IMR-90 (cell line): Measurements from ENCODE around the gene DCDC1. TPM values are rescaled to one million over a fixed set of nuclear protein-coding genes. Genes with fewer than 3 reads are reported as not detected.

Experiments used
- ATAC-seq: fragments of 200-7000 bp; cut with Tn5 transposase; 2 replicates; pipeline ENCODE4 v1.9.1; 2020; ENCODE audit warnings: low read depth, mild to moderate bottlenecking, moderate library complexity
- BruUV-seq: library from RNA; stranded (reverse); fragments of 400-500 nt; replicated peaks from 2 replicates; lab custom pipeline; 2021; lab: Mats Ljungman, UMichigan
- CTCF ChIA-PET: fragments of 300-600 bp; formaldehyde crosslinking; extraction: SDS; loops from one replicate; lab custom pipeline; 2021; ENCODE audit warnings: antibody characterized with exemption; lab: Yijun Ruan, JAX
- POLR2A ChIA-PET: fragments of 300-600 bp; sonication (Branson Sonifier 250); formaldehyde crosslinking; loops from one replicate; lab custom pipeline; 2022; ENCODE audit warnings: antibody characterized with exemption; ENCODE audit not compliant: unreplicated experiment; lab: Charles Lee
- DNase-seq: peaks from one replicate; pipeline ENCODE4 v3.0.0; 2013
- H2AFZ ChIP-seq: replicated peaks from 2 replicates; pipeline ENCODE3; 2013; ENCODE audit warnings: low read length, mild to moderate bottlenecking; ENCODE audit not compliant: poor library complexity
- H2AK5ac ChIP-seq: 2 replicates; pipeline ENCODE4 v1.6.1; 2013; ENCODE audit warnings: low read depth, low read length, inconsistent platforms
- H2AK9ac ChIP-seq: replicated peaks from 2 replicates; pipeline ENCODE3; 2013; ENCODE audit warnings: mild to moderate bottlenecking, low read depth, low read length, moderate library complexity; ENCODE audit not compliant: poor library complexity
- H2BK120ac ChIP-seq: 2 replicates; pipeline ENCODE4 v1.6.1; 2013; ENCODE audit warnings: low read depth, low read length, inconsistent platforms
- H2BK15ac ChIP-seq: 3 replicates; pipeline ENCODE4 v1.6.1; 2013; ENCODE audit warnings: low read depth, low read length, inconsistent platforms
- H2BK20ac ChIP-seq: 2 replicates; pipeline ENCODE4 v1.6.1; 2013; ENCODE audit warnings: low read depth, mild to moderate bottlenecking, inconsistent platforms, low read length, moderate library complexity
- H2BK5ac ChIP-seq: 2 replicates; pipeline ENCODE4 v1.6.1; 2013; ENCODE audit warnings: mild to moderate bottlenecking, low read depth, low read length, inconsistent platforms; ENCODE audit not compliant: poor library complexity, severe bottlenecking
- H3K14ac ChIP-seq: replicated peaks from 2 replicates; pipeline ENCODE4 v1.6.1; 2013; ENCODE audit warnings: low read depth, low read length, inconsistent platforms
- H3K18ac ChIP-seq: 2 replicates; pipeline ENCODE4 v1.6.1; 2013; ENCODE audit warnings: low read depth, low read length, control low read depth
- H3K23ac ChIP-seq: 2 replicates; pipeline ENCODE4 v1.6.1; 2013; ENCODE audit warnings: low read depth, low read length, inconsistent platforms
- H3K27ac ChIP-seq: 2 replicates; pipeline ENCODE4 v1.5.1; 2013; ENCODE audit warnings: mild to moderate bottlenecking, control low read depth, low read length; ENCODE audit not compliant: insufficient read depth
- H3K27me3 ChIP-seq: 2 replicates; pipeline ENCODE4 v1.6.1; 2013; ENCODE audit warnings: low read length; ENCODE audit not compliant: control insufficient read depth, insufficient read depth
- H3K36me3 ChIP-seq: 2 replicates; pipeline ENCODE4 v1.6.1; 2013; ENCODE audit warnings: low read length, mixed read lengths; ENCODE audit not compliant: control insufficient read depth, insufficient read depth
- H3K4ac ChIP-seq: 2 replicates; pipeline ENCODE4 v1.6.1; 2013; ENCODE audit warnings: low read depth, low read length, inconsistent platforms
- H3K4me1 ChIP-seq: 2 replicates; pipeline ENCODE4 v1.6.1; 2013; ENCODE audit warnings: low read length, mixed read lengths; ENCODE audit not compliant: control insufficient read depth, insufficient read depth
- H3K4me2 ChIP-seq: 2 replicates; pipeline ENCODE4 v1.6.1; 2013; ENCODE audit warnings: low read depth, mild to moderate bottlenecking, control low read depth, low read length, moderate library complexity
- H3K4me3 ChIP-seq: 2 replicates; pipeline ENCODE4 v1.5.1; 2013; ENCODE audit warnings: low read depth, mild to moderate bottlenecking, control low read depth, low read length, moderate library complexity; ENCODE audit not compliant: insufficient read depth
- H3K56ac ChIP-seq: 2 replicates; pipeline ENCODE4 v1.6.1; 2013; ENCODE audit warnings: low read length, inconsistent platforms; ENCODE audit not compliant: insufficient read depth; ENCODE audit errors: extremely low read depth
- H3K79me1 ChIP-seq, 2 experiments: 2 replicates each; pipeline ENCODE4 v1.6.1; 2013; ENCODE audit warnings: low read length in 2 of 2, inconsistent platforms in 1 of 2, low read depth in 1 of 2
- H3K9ac ChIP-seq: 2 replicates; pipeline ENCODE4 v1.6.1; 2013; ENCODE audit warnings: low read depth, low read length, control low read depth
- H3K9me1 ChIP-seq: 2 replicates; pipeline ENCODE4 v1.6.1; 2013; ENCODE audit warnings: low read length, inconsistent platforms; ENCODE audit not compliant: insufficient read depth
- H3K9me3 ChIP-seq: 2 replicates; pipeline ENCODE4 v1.6.1; 2013; ENCODE audit warnings: low read length; ENCODE audit not compliant: control insufficient read depth, insufficient read depth
- H4K20me1 ChIP-seq: 2 replicates; pipeline ENCODE4 v1.6.1; 2013; ENCODE audit warnings: low read length, inconsistent platforms; ENCODE audit not compliant: insufficient read depth
- H4K5ac ChIP-seq: 2 replicates; pipeline ENCODE4 v1.6.1; 2013; ENCODE audit warnings: mild to moderate bottlenecking, low read depth, low read length, control low read depth
- H4K8ac ChIP-seq, 2 experiments: 2 replicates each; pipeline ENCODE4 v1.6.1; 2013; ENCODE audit warnings: low read depth in 2 of 2, low read length in 2 of 2, control low read depth in 1 of 2, inconsistent platforms in 1 of 2
- H4K91ac ChIP-seq: 2 replicates; pipeline ENCODE4 v1.6.1; 2013; ENCODE audit warnings: low read depth, low read length, inconsistent platforms; ENCODE audit not compliant: insufficient read depth
- CHD1 ChIP-seq: IDR thresholded peaks from 2 replicates; pipeline ENCODE4 v1.6.1; 2012; ENCODE audit warnings: low read depth, low read length, improper control_type of control experiment
- MXI1 ChIP-seq: IDR thresholded peaks from 2 replicates; pipeline ENCODE4 v1.6.1; 2012; ENCODE audit warnings: low read depth, mild to moderate bottlenecking, low read length, moderate library complexity, borderline replicate concordance
- NFE2L2 ChIP-seq: fragments of 150-350 bp; IDR thresholded peaks from 2 replicates; pipeline ENCODE4 v1.6.1; 2016; ENCODE audit warnings: low read depth, mild to moderate bottlenecking, low read length
- RCOR1 ChIP-seq: IDR thresholded peaks from 2 replicates; pipeline ENCODE4 v1.6.1; 2012; ENCODE audit warnings: mild to moderate bottlenecking, low read length, improper control_type of control experiment; ENCODE audit not compliant: insufficient replicate concordance
- SMC3 ChIP-seq: fragments of 150-350 bp; IDR thresholded peaks from 2 replicates; pipeline ENCODE4 v1.6.1; 2016; ENCODE audit warnings: low read depth, mild to moderate bottlenecking, antibody characterized with exemption, low read length, moderate library complexity
- WGBS, 2 experiments: methylation state at CpG; one replicate each; pipeline versions ENCODE4 v1.1.5 to v1.1.7; 2013; ENCODE audit warnings: missing lambda C conversion rate in 2 of 2; ENCODE audit not compliant: insufficient read length in 1 of 2; ENCODE audit errors: extremely low coverage in 2 of 2; 5-methylcytosine and 5-hydroxymethylcytosine counted together
- dilution Hi-C: fragments of 300-500 bp; cut with HindIII; formaldehyde crosslinking; loops from one replicate; pipeline ENCODE4 v1.14.3; 2018; ENCODE audit warnings: low sequenced_read_pairs; ENCODE audit not compliant: unreplicated experiment
- in situ Hi-C: fragments of 300-500 bp; cut with MboI; formaldehyde crosslinking; loops from 3 replicates; pipeline ENCODE4 v1.14.3; 2019; ENCODE audit warnings: low sequenced_read_pairs, inconsistent platforms, mixed read lengths
- intact Hi-C: fragments of 100-400 bp; cut with micrococcal nuclease; formaldehyde crosslinking; loops from 2 replicates; pipeline ENCODE4 v1.10.0; 2022
- polyA plus RNA-seq, 3 experiments: library from polyadenylated mRNA; depleted of rRNA; stranded (reverse); fragments of >200 nt; gene quantifications; 2 replicates each; pipeline ENCODE4 v1.2.3, GENCODE V29; 2012; ENCODE audit warnings: low replicate concordance in 1 of 3
- total RNA-seq: library from RNA; depleted of rRNA; stranded (reverse); fragments of >200 nt; gene quantifications from 2 replicates; pipeline ENCODE4 v1.2.3, GENCODE V29; 2012

The DCDC1 gene
- total and polyA plus RNA-seq, 2 of the 4 experiments (the other 2 are of a cell fraction): not detected

DNA sequence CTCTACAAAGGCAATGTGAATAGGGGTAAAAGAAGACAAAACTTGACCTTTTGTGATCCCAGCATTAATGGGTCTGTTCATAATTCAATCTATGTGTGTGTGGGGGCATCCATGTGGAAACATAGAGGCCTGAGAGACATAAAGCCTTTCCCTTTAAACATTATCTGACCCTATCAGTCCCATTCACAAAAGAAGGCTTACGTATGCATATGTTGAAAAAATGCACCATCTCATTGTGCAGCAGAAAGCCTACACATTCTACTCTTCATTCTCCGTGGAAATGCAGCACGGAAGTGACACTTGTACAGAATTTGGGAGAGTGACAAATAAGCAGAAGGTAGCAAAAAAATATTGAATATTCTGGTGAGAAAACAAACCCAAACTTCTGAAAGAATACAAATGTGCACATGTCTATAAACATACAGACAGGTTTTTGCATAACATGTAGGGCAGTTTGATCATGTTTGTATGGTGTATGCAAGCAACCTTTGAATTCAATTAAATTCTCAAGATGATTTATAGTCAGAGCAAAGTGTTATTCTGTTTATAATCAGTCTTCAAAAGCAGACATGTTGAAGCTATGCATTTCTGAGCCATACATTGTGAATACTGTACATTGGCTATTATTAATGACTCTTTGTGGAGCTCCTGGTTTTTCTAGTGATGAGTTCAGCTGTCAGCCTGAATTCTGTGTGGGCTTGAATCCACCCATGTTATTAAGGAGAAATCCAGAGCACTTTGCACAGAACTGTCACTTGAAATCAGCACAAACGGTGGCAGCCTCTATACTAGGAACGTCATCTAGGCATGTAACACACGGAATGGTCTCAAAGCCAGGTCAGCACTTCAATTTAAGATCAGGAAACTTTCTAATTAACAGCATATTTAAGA is 236.8 kb downstream of the DCDC1 start:
- intact Hi-C loops: no loop called here

More for the DNA sequence above, 236.8 kb downstream of the DCDC1 start:
- no peak overlapping the region for H3K56ac ChIP-seq
- no peak overlapping the region for H3K4me3 ChIP-seq
- ATAC-seq: no peak
- H3K23ac ChIP-seq: no peak overlapping the region
- in situ Hi-C loops (no loop called here), dilution Hi-C loops (no loop called here)
- H3K4me1 ChIP-seq: no peaks in the 10 kb centered on the region
- DNase-seq: no peak
- H2AK9ac ChIP-seq: no peak overlapping the region
- no peak overlapping the region for H4K5ac ChIP-seq
- no peaks in the 10 kb centered on the region for H3K9me1 ChIP-seq
- TF ChIP-seq MXI1 (no peak), NFE2L2 (no peak), CHD1 (no peak), SMC3 (no peak), RCOR1 (no peak)
- H2BK120ac ChIP-seq: no peak overlapping the region
- no TSS peak for BruUV-seq
- CTCF ChIA-PET: no interaction called here
- H3K9ac ChIP-seq: no peak overlapping the region
- H4K20me1 ChIP-seq: no peaks in the 10 kb centered on the region
- no peak overlapping the region for H2BK20ac ChIP-seq
- no peak overlapping the region for H4K8ac ChIP-seq
- H3K18ac ChIP-seq: no peak overlapping the region
- H2AK5ac ChIP-seq: no peak overlapping the region
- no peaks in the 10 kb centered on the region for H3K9me3 ChIP-seq
- no peak overlapping the region for H3K14ac ChIP-seq
- H2AFZ ChIP-seq: no peak overlapping the region
- no peaks in the 10 kb centered on the region for H3K27me3 ChIP-seq
- POLR2A ChIA-PET: no interaction called here
- H3K79me1 ChIP-seq: no peaks in the 10 kb centered on the region
- no peak overlapping the region for H2BK5ac ChIP-seq
- no peak overlapping the region for H2BK15ac ChIP-seq
- H3K4me2 ChIP-seq: no peak overlapping the region
- no peaks in the 10 kb centered on the region for H3K36me3 ChIP-seq
- H3K27ac ChIP-seq: no peak overlapping the region
- H3K4ac ChIP-seq: no peak overlapping the region
- no CpG with 5 or more reads among the region's 6 CpGs for WGBS, 2 experiments
- no peak overlapping the region for H4K91ac ChIP-seq
